Measurements from ENCODE around the gene LIMK2.
"Not testable (repeated sequence)": the region's sequence is repeated elsewhere in the genome, so short reads cannot be mapped to it uniquely, and the experiment has no call there.

LIMK2 gene

DNA sequence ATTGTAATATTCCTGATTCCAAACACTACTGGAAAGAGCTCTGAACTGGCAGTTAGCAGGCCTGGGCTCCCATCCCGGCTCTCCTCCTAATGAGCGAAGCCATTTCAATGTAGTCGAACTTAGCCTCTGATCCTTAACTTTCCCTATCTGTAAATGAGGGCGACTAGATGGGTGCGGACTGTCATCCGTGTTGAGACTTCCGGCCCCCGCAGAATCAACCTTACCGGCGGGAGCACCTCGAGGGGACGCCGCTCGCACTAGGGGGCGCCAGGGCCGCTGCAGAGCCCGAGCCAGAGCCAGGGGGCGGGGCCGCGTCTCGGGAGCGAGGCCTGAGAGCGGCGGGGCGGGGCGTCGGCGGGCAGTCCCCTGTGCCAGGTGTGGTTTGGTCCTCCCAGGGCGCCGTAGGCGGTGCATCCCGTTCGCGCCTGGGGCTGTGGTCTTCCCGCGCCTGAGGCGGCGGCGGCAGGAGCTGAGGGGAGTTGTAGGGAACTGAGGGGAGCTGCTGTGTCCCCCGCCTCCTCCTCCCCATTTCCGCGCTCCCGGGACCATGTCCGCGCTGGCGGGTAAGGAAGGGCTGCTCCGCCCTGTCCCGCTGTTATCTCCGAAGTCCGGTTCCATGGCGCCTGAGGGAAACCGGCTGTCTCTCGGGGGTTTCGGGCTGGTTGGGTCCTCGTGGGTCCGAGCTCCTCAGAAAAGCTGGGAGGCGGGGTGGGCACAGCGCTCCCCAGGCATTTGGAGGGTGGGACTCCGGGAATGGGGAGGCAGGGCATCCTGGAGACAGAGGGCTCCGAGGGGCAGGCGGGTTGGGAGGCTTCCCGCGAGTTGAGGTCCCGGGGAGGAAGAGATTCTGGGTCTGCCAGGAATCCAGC lies at the start of gene LIMK2:
Gene LIMK2 (plus strand): TSS at position 437 of the 869 bp plus-strand sequence. CDS start 111 bp downstream, at position 548.
- peak; percentile 98 for DNase-seq

DNA sequence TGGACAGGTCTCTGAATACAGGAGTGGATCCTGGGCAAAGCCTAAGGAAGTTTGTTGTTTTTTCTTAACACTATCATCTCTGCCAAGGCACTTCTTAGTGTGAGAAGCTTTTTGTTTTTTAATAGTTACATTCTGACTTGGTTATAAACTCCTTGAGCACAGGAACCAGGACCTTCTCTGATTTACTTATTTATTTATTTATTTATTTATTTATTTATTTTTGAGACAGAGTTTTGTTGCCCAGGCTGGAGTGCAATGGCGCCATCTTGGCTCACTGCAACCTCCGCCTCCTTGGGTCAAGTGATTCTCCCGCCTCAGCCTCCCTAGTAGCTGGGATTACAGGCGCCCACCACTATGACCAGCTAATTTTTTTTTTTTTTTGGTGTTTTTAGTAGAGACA lies 41.1 kb upstream of the LIMK2 start:
- no peak for DNase-seq

DNA sequence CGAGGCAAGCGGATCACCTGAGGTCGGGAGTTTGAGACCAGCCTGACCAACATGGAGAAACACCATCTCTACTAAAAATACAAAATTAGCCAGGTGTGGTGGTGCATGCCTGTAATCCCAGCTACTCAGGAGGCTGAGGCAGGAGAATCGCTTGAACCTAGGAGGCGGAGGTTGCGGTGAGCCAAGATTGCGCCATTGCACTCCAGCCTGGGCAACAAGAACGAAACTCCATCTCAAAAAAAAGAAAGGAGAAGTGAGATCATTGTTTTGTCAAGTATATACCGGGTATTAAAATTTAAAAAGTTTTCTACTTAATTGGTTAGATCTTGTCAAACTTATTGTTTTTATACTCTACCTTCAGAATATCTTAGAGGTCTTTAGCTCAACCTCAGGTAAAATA lies 40.4 kb upstream of the LIMK2 start:
- DNase-seq: not testable (repeated sequence)

DNA sequence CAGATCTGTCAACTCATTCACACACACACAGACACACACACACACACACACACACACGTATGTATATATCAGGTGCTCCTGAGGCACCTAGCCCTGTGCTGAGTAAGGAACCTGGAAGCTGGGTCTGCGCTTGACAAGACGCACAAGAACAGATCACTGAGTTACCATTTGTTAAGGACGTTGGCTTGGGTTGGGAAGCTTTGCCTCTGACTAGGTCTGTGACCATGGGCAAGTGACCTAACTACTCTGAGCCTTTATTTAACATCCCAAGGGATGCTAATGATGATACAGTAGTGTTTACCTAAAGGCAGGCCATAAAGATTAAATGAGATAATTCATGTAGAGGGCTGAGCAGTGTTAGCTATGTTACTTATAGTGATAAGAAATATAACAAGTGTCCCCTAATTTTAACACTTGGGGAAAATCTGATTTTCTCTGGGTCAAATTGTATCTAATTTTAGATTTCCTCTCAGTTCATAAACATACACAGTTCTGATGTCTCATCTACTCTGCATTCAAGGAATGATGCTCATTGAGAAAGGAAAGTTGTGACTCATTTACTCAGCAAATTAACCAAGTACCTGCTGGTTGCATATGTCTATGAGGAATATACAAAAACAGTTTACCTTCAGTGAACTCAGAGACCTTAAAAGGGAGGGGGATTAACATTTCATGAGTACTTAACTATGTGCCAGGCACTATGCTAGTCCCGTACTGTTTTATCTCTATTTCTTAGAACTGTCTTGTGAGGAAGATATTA lies 38.5 kb upstream of the LIMK2 start:
- DNase-seq: no peak

GRCh38 chr22:31176923-31177322 lies 35.2 kb upstream of the LIMK2 start:
- DNase-seq: no peak

DNA sequence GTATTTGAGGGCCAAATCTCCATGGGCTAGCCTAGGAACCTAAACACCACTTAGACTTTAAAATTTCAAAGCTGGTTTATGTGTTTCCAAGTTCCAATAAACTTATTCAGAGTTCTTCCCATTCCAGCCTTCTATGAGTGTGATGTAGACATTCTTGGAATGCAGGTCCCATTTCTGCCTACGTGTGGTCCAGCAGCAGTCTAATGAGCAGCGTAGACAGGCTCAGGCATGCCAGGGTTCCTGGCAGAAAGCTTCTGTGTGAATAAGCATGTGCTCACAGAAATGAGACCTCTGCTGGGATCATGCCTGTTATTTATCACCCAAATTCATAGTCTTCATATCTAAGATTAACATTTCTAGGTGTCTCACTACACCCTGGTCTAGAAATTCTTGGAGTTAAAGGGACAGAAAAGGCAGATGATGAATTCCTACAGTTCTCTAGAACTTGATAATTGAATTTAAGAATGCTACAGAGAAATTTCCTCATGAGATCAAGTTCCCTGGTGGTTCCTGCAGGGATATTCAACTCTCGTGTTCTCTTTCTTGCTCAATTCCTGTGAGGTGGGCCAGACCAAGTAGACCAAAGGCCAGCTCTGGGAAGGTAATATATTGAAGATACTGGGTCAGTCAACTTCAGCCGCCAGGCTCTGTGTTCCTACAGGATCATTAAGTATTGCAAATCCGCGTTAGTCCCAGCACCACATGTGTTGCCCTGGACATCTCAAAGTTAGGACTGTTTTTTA lies 34.5 kb upstream of the LIMK2 start:
- DNase-seq: no peak

DNA sequence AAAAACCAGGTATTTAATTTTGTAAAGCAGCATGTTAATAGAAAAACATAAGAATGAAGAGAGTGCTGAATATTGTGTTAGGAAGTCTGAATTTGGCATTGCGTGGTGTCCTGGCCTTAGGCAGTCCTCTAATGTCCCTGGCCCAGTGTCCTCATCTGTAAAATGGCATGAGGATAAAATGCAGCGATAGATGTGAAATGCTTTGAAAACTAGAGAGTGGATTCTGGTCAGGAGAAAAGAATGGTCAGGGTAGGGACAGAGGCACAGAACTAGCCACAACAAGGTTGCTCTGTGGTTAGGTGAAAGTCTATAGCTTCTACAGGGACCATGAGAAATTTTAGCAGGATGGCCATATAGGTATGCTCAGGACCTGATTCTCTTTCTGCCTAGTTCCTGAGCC lies 33.2 kb upstream of the LIMK2 start:
- no peak for DNase-seq

GRCh38 chr22:31179345-31179744 lies 32.8 kb upstream of the LIMK2 start:
- DNase-seq: no peak

- DNase-seq: no peak
These were observed 28.1 kb upstream of the LIMK2 start for GRCh38 chr22:31184015-31184414.

DNA sequence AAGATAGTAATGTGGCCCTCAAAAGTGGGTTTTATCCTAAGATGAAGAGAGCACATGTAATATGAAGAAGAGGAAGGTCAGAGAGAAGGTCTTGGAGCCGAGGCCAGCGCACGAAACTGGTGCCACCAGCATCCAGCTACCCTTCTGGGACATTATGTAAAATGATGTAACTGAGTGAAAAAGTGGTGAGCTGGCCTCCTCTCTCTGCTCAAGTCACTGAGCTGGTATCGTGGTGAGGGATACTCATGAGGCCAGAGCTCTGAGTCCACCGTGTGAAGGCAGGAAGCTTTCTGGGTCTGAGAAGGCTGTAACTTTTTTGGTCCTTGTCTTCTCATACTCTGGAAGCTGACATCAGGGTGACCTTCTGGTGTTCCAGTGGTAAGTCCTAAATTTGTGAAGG lies 27.0 kb upstream of the LIMK2 start:
- DNase-seq: no peak

GRCh38 chr22:31187627-31188026 lies 24.5 kb upstream of the LIMK2 start:
- DNase-seq: no peak

GRCh38 chr22:31192513-31192912 lies 19.6 kb upstream of the LIMK2 start:
- no peak for DNase-seq

DNA sequence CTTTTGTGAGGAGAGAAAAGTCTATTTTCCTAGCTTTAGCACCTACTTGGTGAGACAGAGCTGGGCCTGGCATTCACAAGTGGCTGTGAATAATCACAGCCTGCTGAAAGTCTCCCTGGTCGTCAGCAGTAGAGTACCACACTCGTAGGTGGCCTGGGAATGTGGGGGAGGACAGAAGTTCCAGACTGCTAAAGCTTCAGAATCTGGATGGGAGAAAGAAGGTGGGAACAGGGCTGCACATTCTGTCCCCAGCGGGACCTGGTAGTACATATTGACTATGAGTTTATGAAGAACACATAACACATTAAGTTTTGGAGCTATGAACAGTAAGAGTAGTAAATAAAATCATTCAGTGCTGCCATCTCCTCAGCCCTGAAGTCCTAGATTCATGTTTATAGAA lies 19.0 kb upstream of the LIMK2 start:
- no peak for DNase-seq

GRCh38 chr22:31194681-31195080 lies 17.4 kb upstream of the LIMK2 start:
- not testable (repeated sequence) for DNase-seq

- no peak for DNase-seq
These were observed 12.9 kb upstream of the LIMK2 start for GRCh38 chr22:31199187-31199586.

DNA sequence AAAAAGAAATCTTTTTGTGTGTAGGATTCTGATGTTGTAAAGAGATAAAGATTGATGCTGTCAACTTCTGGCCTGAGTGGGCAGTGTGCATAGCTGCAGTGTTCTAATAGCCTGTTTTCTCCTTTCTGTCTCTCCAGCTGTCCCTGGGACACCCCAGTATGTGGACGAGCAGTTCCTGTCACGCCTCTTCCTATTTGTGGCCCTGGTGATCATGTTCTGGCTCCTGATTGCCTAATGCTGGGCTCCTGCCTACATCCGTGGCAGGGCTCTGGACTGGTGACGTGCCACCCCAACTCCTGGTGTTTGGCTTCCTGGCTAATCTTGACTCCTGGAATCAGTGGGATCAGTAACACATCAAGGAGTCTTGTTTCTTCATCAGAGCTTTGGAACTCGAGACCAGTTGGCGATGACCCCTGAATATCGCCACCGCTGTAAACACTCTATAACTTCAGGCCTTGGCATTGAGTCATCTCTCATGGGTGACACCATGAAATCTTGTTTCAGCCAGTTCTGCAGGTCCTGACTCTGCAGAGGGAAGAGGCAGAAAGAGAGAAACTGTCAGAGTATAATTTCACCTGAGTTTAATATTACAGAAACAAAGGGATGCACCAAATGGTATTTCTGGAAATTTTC lies 7.6 kb upstream of the LIMK2 start:
- not testable (repeated sequence) for DNase-seq

GRCh38 chr22:31205059-31205458 lies 7.0 kb upstream of the LIMK2 start:
- not testable (repeated sequence) for DNase-seq

GRCh38 chr22:31206460-31206859 lies 5.6 kb upstream of the LIMK2 start:
- not testable (repeated sequence) for DNase-seq

DNA sequence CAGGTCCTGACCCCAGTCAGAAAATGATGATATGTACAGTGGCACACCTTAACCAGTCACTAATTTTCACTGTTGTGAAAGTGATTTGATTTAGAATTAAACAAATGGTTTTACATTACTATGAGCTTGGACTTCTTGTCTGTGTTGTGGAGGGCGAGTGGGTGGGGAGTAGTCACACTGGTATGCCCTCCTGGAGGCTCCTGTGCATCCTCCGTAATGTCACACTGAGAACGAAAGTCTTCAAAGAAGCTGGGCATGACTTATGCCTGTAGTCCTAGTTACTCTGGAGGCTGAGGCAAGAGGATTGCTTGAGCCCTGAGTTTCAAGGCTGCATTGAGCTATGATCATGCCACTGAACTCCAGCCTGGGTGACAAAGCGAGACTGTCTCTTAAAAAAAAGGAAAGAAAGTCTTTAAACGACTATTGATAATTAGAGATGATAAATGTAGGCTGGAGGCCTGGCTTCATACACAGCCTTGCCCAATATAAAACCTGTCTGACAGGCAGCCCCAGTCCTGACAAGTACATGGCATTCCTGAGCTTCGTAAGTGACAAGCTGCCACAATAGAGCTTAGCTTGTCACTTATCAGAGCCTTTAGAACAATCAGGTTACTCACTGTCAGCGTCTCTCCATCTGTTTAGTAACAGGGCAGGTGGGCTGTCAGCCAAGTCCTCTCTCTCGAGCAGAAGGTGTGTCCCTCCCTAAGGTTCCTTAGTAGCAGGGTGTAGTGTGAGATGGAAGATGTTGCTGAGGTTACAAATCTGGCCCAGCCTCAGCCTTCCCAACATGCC lies 5.0 kb upstream of the LIMK2 start:
- peak; percentile 37 for DNase-seq

GRCh38 chr22:31210556-31211421 lies 1.3 kb upstream of the LIMK2 start:
- DNase-seq: no peak

DNA sequence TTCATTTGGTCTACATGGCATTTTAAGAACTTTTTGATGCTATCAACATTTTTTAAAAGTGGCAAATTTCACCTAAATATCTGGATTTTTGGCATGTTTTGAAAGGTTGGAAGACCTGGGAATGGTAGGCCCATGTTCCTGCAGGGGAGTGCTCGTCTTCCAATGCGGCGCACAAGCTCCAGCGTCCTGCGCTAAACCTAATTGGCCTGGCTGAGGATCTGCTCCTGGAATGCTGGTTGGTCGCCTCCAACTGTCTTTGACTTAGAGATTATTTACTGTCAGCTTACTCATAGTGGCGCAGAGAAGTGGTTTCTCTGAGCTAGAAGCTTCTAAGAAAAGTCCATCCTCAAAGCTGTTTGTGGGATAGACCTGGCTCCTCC lies 626 bp upstream of the LIMK2 start:
- DNase-seq: no peak

All from stimulated activated CD8-positive, alpha-beta memory T cell treated with anti-CD3 and anti-CD28 coated beads, Interleukin-4, amount 100 ng/mL, for 48 hours (primary cell).